Coronary artery (tissue), 2 donors: ENCODE results near the gene CILP2.

Experiments used
- DNase-seq: peaks from one replicate; pipeline ENCODE4 v3.0.0-alpha.2; 2017; ENCODE audit warnings: low spot score
- H3K27ac ChIP-seq, 2 donors: fragments of 200-600 bp; sonication (generic); one replicate each; pipeline ENCODE4 v1.5.1; 2016 to 2019
- H3K4me3 ChIP-seq: fragments of 200-600 bp; sonication (generic); 2 replicates; pipeline ENCODE4 v1.5.1; 2016; ENCODE audit warnings: mild to moderate bottlenecking, moderate library complexity
- TF ChIP-seq, protein P1 (sequence below): fragments of 200-600 bp; sonication (generic); IDR thresholded peaks from one replicate; pipeline ENCODE4 v1.5.1; 2019; ENCODE audit warnings: antibody characterized with exemption

Gene CILP2

DNA sequence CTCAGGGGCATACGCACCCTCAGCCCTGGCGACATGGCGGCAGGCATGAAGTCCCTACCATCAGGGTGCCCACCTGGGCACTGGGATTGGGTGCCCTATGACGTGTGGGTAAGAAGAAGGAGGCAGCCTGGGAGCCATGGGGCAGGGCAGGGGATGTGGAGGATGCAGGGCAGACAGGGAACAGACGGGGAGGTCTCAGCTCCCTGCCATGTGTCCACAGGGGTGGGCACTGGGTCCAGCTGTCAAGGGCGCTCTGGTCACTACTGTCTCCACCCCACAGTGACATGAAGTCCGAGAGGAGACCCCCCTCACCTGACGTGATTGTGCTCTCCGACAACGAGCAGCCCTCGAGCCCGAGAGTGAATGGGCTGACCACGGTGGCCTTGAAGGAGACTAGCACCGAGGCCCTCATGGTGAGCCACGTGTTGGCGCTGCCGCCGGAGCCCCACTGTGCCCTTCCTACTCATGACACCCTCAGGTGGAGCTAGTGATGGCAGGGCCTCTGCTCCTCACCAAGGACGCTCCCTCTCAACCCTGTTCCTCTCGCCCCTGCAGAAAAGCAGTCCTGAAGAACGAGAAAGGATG, 45.9 kb upstream of the CILP2 start:
- TF ChIP-seq, protein P1, sequence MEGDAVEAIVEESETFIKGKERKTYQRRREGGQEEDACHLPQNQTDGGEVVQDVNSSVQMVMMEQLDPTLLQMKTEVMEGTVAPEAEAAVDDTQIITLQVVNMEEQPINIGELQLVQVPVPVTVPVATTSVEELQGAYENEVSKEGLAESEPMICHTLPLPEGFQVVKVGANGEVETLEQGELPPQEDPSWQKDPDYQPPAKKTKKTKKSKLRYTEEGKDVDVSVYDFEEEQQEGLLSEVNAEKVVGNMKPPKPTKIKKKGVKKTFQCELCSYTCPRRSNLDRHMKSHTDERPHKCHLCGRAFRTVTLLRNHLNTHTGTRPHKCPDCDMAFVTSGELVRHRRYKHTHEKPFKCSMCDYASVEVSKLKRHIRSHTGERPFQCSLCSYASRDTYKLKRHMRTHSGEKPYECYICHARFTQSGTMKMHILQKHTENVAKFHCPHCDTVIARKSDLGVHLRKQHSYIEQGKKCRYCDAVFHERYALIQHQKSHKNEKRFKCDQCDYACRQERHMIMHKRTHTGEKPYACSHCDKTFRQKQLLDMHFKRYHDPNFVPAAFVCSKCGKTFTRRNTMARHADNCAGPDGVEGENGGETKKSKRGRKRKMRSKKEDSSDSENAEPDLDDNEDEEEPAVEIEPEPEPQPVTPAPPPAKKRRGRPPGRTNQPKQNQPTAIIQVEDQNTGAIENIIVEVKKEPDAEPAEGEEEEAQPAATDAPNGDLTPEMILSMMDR = no peak

DNA sequence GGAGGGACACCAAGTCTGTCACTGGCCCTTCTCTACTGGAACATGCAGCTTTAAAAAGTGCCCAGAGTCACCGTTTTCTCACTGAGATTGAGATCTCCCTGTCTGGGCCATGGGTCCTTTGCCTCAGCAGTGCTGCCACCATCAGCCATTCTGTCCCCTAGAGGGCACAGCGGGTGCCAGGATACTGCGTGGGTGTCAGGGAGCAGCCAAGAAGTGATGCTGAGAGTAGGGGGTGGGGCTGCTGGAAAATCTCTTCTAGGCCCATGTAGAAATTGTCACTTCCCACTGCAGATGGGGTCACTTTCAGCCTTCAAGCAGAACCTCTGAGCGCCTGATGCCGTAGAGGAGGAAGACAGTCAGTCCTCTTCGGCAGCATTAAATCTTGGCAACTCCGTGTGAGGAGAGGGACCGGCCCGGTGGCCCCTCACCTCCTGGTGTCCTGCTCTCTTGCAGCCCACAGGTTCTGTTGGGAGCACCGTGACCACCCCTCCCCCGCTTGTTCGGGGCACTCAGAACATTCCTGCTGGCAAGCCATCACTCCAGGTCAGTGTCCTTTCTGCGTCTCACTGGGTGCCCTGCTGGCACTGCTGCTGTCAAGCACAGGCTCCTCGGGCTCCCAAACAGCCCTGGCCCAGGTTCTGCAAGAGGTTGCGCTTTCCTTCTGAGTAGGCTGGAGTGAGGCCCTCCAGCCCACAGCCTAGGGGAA, 44.1 kb upstream of the CILP2 start:
- Histone ChIP-seq H3K4me3 (no peak overlapping the region), H3K27ac (no peak overlapping the region)
- DNase-seq = no peak
- TF ChIP-seq, protein P1 = no peak

More for the DNA sequence above, 45.9 kb upstream of the CILP2 start:
- H3K4me3 ChIP-seq = no peak overlapping the region
- no peak for DNase-seq
- no peak overlapping the region for H3K27ac ChIP-seq

DNA sequence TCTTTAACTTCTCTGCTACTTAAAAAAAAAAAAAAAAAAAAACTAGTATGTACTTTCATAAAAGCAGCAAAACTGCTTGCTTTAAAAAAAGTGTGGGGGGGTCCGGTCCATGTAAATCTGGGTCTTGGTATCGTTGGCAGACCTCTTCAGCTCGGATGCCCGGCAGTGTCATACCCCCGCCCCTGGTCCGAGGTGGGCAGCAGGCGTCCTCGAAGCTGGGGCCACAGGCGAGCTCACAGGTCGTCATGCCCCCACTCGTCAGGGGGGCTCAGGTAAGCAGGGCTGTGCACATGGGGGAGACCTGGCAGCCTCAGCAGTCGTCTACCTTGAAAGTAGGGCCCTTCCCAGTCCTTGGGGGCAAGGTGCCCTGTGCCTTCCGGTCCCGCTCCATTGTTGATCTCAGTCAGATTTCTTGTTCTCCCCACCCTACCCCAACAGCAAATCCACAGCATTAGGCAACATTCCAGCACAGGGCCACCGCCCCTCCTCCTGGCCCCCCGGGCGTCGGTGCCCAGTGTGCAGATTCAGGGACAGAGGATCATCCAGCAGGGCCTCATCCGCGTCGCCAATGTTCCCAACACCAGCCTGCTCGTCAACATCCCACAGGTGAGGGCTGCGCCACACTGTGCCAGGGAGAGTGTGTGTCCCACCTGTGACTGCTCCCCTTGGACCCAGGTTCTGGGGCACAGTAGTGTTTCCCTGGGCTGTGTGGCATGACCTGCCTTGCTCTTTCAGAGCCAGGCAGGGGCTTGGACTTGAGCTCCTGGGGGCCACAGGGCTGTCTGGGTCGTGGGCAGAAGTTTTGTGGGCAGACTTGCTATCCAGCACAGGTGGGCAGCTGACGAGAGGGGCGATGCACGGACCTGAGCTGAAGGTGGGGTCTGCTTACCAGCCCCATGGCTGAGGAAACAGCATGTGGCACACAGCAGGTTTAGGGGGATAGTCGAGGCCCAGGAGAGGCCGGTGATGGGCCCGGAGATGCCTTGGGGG, 42.2 kb upstream of the CILP2 start:
- no peak for DNase-seq
- no peak overlapping the region for H3K27ac ChIP-seq
- H3K4me3 ChIP-seq = no peak overlapping the region
- TF ChIP-seq, protein P1 = no peak

DNA sequence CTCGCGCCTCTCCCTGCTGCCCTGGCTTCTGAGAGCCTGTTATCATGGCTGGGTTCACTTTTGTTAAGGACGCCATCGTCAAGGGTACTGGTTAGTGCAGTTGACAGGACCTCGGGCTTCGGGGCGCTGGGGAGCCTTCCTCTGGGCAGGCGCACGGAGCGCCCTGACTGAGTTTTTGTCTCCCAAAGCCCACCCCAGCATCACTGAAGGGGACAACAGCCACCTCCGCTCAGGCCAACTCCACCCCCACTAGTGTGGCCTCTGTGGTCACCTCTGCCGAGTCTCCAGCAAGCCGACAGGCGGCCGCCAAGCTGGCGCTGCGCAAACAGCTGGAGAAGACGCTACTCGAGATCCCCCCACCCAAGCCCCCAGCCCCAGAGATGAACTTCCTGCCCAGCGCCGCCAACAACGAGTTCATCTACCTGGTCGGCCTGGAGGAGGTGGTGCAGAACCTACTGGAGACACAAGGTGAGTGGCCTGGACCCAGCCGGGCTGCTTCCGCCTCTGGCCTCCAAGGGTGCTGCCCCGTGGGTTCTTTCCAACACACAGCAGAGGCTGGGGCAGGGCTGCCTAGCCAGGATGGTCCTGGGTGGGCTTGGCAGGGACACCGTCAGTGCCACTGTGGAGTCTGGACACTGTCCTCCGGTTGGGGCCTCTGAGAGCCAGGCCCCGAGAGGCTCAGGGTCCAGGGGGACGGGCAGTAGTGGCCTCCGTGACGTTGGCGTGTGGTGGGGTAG, 39.6 kb upstream of the CILP2 start:
- no peak for DNase-seq
- H3K27ac ChIP-seq = no peak overlapping the region
- H3K4me3 ChIP-seq = no peak overlapping the region
- TF ChIP-seq, protein P1 = no peak

DNA sequence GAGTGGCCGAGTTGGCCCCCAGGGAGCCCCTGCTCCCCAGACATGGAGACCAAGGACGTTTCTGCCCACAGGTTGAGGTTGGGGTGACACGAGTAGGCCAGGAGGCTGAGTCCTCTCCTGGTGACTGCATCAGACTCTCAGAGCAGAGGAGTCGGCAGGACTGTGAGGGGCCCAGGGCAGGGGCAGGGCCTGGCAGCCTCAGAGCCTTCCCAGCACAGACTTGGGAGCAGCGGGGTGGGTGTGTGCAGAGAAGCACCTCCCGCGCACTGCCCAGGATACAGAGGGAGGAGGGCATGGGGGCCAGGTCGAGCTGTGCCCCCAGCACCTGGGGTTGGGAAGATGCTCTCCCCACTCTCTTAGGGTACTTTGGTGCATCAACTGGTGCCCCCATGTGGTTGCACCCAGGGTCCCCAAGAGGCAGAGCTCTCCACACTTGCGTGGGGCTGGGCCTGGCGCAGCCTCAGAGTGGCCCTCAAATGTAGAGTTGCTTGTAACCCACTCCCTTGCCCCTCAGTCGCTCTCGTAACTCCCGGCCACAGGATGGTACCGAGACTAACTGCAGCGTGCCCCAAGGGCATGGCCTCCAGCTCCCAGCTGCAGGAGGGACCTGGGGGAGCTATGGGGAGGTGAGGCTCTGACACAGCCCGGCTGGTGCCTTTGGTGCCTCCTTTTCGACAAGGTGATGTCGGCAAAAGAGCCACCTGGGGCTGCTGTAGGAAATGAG, 38.6 kb upstream of the CILP2 start:
- Histone ChIP-seq H3K4me3 (no peak overlapping the region), H3K27ac (no peak overlapping the region)
- TF ChIP-seq, protein P1 = no peak
- DNase-seq = no peak
